GM19452 (cell line): ENCODE results near the gene TNFRSF1A.

Experiments
- ATAC-seq: cut with Tn5 transposase; IDR thresholded peaks from one replicate; pipeline ENCODE4 v1.9.1; 2021; ENCODE audit not compliant: unreplicated experiment

TNFRSF1A gene

DNA sequence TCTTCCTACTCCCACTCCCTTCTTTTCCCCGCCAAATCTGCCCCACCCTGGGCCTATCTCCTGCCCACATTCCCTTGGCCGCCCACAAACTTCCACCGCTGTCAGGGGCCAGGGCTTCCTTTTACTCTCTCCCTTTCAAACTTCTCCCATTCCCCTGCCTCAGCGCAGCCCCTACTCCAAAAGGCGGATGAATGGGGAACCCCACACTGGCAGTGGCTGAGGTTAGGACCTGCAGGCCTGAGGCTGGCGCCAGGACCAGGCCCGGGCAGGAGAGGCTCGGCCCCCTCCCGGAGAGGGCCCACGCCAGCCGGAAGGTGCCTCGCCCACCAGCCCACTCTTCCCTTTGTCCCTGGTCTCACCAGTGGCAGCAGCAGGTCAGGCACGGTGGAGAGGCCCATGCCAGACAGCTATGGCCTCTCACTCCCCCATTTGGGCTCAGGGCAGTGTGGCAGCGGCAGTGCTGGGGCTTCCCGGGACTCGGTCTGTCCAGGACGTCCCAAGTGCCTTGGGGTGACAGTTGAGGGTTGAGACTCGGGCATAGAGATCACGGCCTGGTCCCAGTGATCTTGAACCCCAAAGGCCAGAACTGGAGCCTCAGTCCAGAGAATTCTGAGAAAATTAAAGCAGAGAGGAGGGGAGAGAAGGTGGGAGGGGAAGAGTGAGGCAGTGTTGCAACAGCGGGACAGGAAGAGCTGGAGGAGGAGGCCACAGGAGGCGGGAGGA is at the start of gene TNFRSF1A:
Gene TNFRSF1A, minus strand, starts transcription at position 660 of the 723 bp plus-strand sequence. Its CDS starts 262 bp downstream, at position 398.
- no peak for ATAC-seq

DNA sequence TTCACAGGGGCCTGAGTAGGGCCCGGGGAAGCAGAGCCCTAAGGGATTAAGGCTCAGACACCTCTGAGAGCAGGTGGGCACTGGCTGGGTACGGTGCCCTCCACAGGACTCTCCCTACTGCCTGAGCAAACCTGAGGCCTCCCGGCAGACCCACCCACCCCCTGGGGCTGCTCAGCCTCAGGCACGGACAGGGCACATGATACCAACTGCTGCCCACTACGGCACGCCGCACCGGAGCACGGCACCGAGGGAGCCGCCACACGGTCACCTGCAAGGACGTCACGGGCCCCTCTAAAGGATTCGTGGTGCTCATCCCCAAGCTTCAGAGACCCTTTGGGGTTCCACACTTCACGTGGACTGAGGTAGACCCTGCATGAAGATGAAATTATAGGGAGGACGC is 49.1 kb upstream of the TNFRSF1A start:
- ATAC-seq, result no peak

DNA sequence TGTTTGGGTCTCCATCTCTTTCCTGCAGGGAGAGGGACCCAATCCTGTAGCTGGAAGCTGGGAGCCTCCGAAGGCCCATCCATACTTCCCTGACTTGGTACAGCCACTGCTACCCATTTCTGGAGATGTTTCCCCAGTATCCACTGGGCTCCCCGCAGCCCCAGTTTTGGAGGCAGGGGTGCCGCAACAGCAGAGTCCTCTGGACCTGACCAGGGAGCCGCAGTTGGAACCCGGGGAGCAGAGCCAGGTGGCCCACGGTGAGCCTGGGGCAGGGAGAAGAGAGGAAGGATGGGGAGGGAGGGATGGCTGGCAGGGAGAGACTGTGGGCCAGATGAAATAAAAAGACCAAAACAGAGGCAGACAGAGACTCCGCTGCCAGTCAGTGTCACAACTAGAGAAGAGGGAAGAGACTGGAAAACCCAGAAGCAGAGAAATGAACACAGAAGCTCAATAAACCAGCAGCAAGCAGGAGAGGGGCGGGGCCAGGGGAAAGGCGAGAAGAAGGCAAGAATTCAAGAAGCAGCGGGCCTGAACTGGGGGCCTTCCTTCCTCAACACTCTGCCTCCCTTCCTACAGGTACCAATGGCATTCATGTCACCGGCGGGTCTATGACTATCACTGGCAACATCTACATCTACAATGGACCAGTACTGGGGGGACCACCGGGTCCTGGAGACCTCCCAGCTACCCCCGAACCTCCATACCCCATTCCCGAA is 48.4 kb upstream of the TNFRSF1A start:
- ATAC-seq, result no peak

DNA sequence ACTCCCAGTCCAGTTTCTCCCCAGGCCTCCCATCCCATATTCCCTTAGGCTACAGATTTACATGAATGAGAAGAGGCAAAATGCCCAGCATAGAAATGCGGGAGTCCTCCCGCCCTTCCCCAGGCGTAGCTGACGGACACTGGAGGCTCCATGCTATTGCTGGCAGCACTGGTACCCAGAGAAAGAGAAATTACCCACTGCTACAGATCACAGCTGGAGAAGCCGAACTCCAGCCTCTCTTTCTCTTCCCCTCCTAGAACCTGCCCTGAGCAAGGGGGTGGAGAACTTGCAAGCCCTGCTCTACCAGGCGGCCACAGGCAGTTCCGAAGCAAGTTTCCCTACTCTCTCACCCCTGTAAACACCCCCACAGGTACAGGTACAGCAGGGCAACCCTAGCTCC is 45.7 kb upstream of the TNFRSF1A start:
- no peak for ATAC-seq

- ATAC-seq, result no peak
Observed at GRCh38 chr12:6386491-6386890, 44.6 kb upstream of the TNFRSF1A start.

GRCh38 chr12:6386038-6386437 is 44.2 kb upstream of the TNFRSF1A start:
- ATAC-seq, result no peak

- no peak for ATAC-seq
Observed at GRCh38 chr12:6384499-6385436, 42.9 kb upstream of the TNFRSF1A start.

GRCh38 chr12:6383572-6384498 is 42.0 kb upstream of the TNFRSF1A start, which contains the start of gene LTBR:
LTBR (plus strand) TSS chr12:6384162; CDS start chr12:6384359, 197 bp downstream.
- no peak for ATAC-seq

DNA sequence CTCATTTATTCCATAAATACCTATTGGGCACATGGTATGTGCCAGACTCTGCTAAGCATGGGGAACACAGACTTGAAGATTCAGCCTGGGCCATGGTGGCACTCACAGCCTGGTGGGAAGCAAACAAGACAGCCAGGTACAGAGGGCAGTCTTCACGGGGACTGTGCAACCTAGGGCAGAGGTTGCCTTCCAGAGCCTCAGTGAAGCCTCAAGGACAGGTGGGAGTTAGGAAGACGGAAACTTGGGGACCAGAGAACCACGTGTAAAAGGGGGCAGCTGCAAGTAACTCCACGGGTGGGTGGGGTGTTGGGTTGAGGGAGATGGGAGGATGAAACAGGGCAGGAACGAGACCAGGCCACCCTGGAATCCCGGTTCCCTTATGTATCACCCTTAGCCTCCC is 41.1 kb upstream of the TNFRSF1A start:
- ATAC-seq, result no peak

DNA sequence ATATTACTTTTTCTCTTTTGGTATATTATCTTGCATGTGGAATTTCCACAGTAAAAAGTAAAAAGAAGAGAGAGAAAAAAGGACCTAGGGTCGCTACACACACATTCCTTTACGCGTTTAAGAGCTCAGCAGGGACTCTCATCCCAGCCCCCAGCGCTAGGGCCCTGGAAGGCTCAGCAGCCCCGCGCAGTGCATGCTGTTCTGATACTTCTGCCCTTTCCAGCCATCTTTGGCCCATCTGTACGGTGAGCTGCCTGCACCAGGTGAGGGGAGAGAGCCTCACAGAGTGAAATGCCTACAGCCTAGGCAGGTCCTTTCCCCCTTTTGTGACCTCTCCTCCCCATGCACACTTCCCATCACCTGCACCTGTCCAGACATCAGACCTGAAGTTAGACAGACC is 40.5 kb upstream of the TNFRSF1A start:
- ATAC-seq, result no peak

GRCh38 chr12:6380141-6381121 is 38.6 kb upstream of the TNFRSF1A start:
- ATAC-seq, result no peak

DNA sequence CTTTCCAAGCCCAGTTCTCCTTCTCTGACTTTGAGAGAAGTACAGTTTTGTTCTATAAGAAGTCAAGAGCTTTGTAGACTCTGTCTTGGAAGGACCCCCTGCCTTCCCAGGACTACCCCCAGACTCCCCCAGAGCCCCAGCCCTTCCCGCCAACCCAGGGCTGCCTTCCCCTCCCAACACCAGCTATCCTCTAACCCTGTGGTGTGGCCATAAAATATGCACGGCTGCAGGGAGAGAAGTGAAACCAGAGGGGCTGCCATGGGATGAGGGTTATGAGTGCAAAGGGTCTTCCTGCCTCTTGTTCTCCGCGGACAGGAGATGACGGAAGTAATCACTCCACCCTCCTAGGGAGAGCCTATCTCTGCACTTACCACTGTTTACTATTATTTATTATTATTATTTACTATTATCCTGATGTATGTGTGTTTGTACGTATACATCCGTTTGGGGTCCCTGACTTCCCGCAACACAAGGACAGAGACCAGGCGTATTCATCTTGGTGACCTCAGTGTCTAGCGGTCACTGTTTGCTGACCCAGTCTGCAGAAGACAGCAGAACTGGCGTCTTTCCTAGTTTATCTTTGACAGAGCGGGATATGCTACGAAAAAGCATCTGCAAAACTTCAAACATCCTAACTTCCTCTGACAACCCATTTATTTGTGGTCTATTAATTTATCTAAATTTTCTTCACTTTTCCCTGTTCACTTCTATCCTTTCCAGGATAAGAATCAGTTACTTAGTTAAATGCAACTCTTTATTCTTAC is 37.0 kb upstream of the TNFRSF1A start:
- ATAC-seq, result no peak

DNA sequence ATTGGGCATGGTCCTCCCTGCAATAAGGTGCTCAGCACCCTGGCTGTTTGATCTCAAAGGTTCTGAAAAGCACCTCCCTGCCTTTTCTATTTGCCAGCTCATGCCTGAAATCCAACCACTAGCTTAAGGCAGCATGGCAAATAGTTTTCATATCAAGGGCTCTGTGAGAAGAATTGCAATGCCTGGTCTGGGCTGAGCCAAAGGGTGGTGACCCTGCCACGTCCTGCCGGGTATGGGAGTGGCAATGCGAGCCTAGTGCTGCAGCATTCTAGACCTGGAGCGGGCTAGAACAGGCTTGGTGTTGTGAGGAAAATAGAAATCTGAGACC is 35.8 kb upstream of the TNFRSF1A start:
- no peak for ATAC-seq

GRCh38 chr12:6376870-6377666 is 35.2 kb upstream of the TNFRSF1A start:
- no peak for ATAC-seq

DNA sequence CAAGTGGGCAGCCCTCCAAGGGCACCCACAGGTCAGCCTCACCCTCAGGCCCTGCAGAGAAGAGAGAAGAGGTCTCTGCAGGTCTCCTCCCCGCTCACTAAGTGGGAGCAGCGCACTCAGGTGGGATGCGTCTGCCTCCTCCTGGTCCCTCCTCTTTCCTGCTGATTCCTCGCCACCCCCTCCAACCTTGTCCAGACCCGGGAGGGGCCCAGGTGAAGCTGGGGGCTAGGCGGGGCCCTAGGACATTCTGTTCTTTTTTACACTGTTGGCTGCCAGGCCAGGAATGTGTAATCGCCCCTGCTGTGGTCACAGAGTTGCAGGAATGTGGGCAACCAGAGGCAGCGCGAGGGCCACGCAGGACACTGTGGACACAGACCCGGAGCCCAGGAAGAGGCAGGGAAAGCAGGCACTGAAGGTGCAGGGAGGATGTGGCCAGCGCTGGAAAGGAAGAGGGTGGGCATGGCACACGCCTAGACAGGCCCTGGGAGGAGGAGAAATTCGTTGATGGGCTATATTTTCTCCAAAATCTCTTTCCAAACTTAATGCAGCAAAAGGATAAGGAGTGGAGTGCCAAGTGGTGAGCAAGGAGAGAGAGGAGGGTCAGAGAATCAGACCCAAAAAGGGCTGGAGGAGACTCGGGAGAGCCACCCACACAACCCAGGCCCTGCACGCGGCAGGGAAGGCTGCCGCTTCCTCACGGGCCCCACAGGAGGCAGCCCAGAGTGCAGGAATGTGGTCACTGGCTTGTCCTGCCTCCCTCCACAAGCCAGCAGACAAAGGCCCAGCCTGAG is 34.4 kb upstream of the TNFRSF1A start:
- no peak for ATAC-seq

DNA sequence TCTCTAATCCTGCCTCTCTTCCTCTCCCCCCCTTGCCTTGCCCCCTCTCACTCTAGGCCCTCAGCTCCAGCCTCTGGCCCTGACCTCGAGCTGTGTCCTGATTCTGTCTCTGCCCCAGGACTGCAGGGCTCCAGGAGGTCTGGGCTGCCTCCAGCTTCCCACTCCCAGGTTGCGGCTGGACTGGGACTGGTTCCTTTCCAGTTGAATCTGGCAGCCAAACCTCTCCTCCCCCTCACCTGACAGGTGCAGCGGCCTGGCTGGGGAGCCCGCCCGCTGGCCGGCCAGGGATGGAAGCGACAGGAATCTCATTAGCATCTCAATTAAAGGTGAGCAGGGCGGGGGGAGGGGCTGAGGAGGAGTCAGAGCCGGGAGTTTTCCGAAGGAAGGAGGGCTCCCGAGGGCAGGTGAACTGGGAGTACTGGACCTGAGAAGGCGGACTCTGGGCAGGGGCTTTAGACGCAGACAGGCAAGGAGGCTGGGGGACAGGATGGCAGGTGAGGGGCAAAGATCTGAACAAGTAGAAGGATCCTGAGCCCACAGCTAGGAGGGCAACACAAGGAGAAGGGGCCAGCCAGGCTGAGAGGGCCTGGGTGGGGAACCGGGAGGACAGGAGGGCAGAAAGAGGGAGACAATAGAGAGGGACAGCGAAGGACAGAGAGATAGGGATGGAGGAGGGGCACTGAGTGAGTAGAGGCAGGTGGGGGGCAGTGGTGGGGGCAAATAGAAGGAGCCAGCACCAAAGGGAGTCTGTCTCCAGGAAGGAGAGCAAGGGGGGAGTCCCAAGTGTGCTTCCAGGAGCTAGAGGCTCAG is 33.6 kb upstream of the TNFRSF1A start, which contains the start of gene SCNN1A:
Gene SCNN1A, minus strand, starts transcription at position 295 of the 810 bp plus-strand sequence. CDS start 780 bp downstream, outside the sequence.
- no peak for ATAC-seq
